Measurements from ENCODE around the gene EPB41L2. TPM values are rescaled to one million over a fixed set of nuclear protein-coding genes. Genes with fewer than 3 reads are reported as not detected.
A peak's percentile ranks its signal among the peaks of the same experiment; 100 is the strongest.
"Not testable (repeated sequence)": the region's sequence is repeated elsewhere in the genome, so short reads cannot be mapped to it uniquely, and the experiment has no call there.

EPB41L2 gene
- total RNA-seq = 100 to 1,000 TPM; 143 to 193 TPM
- long read RNA-seq, donor 1, full-length matches to known transcripts = 3 of 14 reads
- long read RNA-seq, donor 1, partial matches to known transcripts = 6 of 14 reads
- long read RNA-seq, donor 1, other reads (novel, unspliced or antisense) = 5 of 14 reads
- long read RNA-seq, donor 2, partial matches to known transcripts = 11 of 13 reads
- long read RNA-seq, donor 2, other reads (novel, unspliced or antisense) = 2 of 13 reads

- DNase-seq (ENCODE audit: low spot score) = peak; percentile 95
- intact Hi-C loops (cut with DNase I) = no loop called here
These were observed at the start of gene EPB41L2 for GRCh38 chr6:131063028-131063763. TSS of gene EPB41L2 (minus strand) at chr6:131063245. CDS start at chr6:130956485, 106,760 bp downstream.

GRCh38 chr6:131112249-131112648 lies 49.2 kb upstream of the EPB41L2 start:
- no peak for DNase-seq (ENCODE audit: low spot score)
- intact Hi-C loops (cut with DNase I) = no loop called here

- intact Hi-C loops (cut with DNase I) = no loop called here
- DNase-seq (ENCODE audit: low spot score) = no peak
These were observed 44.1 kb upstream of the EPB41L2 start for GRCh38 chr6:131107151-131107550.

GRCh38 chr6:131103901-131104300 lies 40.9 kb upstream of the EPB41L2 start:
- DNase-seq (ENCODE audit: low spot score) = no peak

GRCh38 chr6:131103296-131103695 lies 40.3 kb upstream of the EPB41L2 start:
- intact Hi-C loops (cut with DNase I) = no loop called here

More at GRCh38 chr6:131103901-131104300, 40.9 kb upstream of the EPB41L2 start:
- intact Hi-C loops (cut with DNase I) = no loop called here

GRCh38 chr6:131101911-131102680 lies 39.1 kb upstream of the EPB41L2 start:
- intact Hi-C loops (cut with DNase I) = no loop called here
- DNase-seq (ENCODE audit: low spot score) = no peak

More at GRCh38 chr6:131103296-131103695, 40.3 kb upstream of the EPB41L2 start:
- no peak for DNase-seq (ENCODE audit: low spot score)

- no peak for DNase-seq (ENCODE audit: low spot score)
- intact Hi-C loops (cut with DNase I) = no loop called here
These were observed 33.7 kb upstream of the EPB41L2 start for GRCh38 chr6:131096786-131097185.

- intact Hi-C loops (cut with DNase I) = no loop called here
- DNase-seq (ENCODE audit: low spot score) = no peak
These were observed 30.3 kb upstream of the EPB41L2 start for GRCh38 chr6:131093334-131093733.

- intact Hi-C loops (cut with DNase I); DNase-seq (ENCODE audit: low spot score): not testable (repeated sequence)
These were observed 28.9 kb upstream of the EPB41L2 start for GRCh38 chr6:131091944-131092343.

GRCh38 chr6:131090339-131090738 lies 27.3 kb upstream of the EPB41L2 start:
- intact Hi-C loops (cut with DNase I); DNase-seq (ENCODE audit: low spot score): not testable (repeated sequence)

- intact Hi-C loops (cut with DNase I) = loop anchor here in 1 of 2 donors (10.0 kb wide), 1 partner anchor 1320 kb away; no protein-coding TSS in a partner anchor
- DNase-seq (ENCODE audit: low spot score) = no peak
These were observed 21.9 kb upstream of the EPB41L2 start for GRCh38 chr6:131084982-131085381.

- no peak for DNase-seq (ENCODE audit: low spot score)
- intact Hi-C loops (cut with DNase I) = loop anchor here in 1 of 2 donors (10.0 kb wide), 1 partner anchor 1319 kb away; no protein-coding TSS in a partner anchor
These were observed 20.6 kb upstream of the EPB41L2 start for GRCh38 chr6:131083687-131084086.

GRCh38 chr6:131082335-131082734 lies 19.3 kb upstream of the EPB41L2 start:
- intact Hi-C loops (cut with DNase I) = loop anchor here in 1 of 2 donors (10.0 kb wide), 1 partner anchor 1318 kb away; no protein-coding TSS in a partner anchor
- no peak for DNase-seq (ENCODE audit: low spot score)

GRCh38 chr6:131080084-131080483 lies 17.0 kb upstream of the EPB41L2 start:
- intact Hi-C loops (cut with DNase I) = loop anchor here in 1 of 2 donors (10.0 kb wide), 1 partner anchor 1315 kb away; no protein-coding TSS in a partner anchor

GRCh38 chr6:131073577-131073976 lies 10.5 kb upstream of the EPB41L2 start:
- DNase-seq (ENCODE audit: low spot score) = no peak
- intact Hi-C loops (cut with DNase I) = no loop called here

More at GRCh38 chr6:131080084-131080483, 17.0 kb upstream of the EPB41L2 start:
- no peak for DNase-seq (ENCODE audit: low spot score)

GRCh38 chr6:131070061-131070460 lies 7.0 kb upstream of the EPB41L2 start:
- intact Hi-C loops (cut with DNase I) = no loop called here
- no peak for DNase-seq (ENCODE audit: low spot score)

- intact Hi-C loops (cut with DNase I) = no loop called here
- no peak for DNase-seq (ENCODE audit: low spot score)
These were observed 5.1 kb upstream of the EPB41L2 start for GRCh38 chr6:131068165-131068564.

GRCh38 chr6:131067521-131067920 lies 4.5 kb upstream of the EPB41L2 start:
- intact Hi-C loops (cut with DNase I) = no loop called here
- DNase-seq (ENCODE audit: low spot score) = no peak

GRCh38 chr6:131065824-131066171 lies 2.8 kb upstream of the EPB41L2 start:
- DNase-seq (ENCODE audit: low spot score) = no peak
- intact Hi-C loops (cut with DNase I) = no loop called here
